ENCODE measurements around the gene TSPAN9. TPM values are rescaled to one million over a fixed set of nuclear protein-coding genes. Genes with fewer than 3 reads are reported as not detected.

TSPAN9 gene
- total RNA-seq, 2 experiments from 2014 or later = 0.07 TPM; not detected in 1

DNA sequence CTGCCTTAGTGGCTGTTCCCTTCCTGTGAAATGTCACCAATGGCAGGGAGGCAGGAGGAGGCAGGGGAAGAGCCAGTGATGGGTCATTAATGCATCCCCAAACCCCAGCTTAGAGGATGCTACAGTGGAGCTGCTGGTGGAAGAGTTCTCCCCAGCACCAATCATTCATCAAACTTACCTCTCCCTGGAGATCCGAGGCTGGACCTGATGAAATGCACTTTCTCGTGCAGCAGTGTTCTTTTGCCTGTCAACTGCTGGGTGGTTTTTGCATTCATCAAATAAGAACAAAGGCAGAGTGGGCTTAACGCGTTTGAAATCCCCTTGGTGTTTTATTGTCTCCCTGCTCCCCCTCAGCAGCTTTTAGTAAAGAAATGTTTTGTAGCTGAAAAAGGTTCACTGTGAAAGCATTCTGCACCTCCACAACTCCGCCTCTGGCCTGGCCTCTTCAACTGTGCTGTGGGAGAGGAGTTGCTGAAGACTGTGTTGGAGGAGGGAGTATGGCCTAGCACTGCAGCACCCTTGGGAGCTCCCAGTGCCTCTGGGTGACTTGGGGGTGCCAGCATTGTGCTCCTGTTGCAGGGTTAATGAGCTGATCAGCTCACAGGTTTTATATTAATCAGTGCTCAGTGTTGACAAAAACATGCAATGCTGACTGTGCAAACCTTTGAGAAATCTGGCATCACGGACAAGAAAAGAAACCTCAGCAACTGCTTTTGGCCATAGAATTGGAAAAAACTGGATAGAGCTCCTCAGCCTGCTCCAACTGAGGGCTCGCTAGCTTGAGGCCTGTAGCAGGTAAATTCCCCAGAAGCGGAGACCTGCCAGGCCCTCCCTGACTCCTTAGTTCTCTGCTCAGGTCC lies 14.4 kb downstream of the TSPAN9 start:
- Mint-ChIP-seq H3K4me3 (no peak overlapping the region), H3K4me1 (ENCODE audit: low read depth) (no peaks in the 10 kb centered on the region), H3K9me3 (peaks cover 2% of the 10 kb centered on the region), H3K27ac (no peak overlapping the region), H3K36me3 (ENCODE audit: low read depth) (no peaks in the 10 kb centered on the region), H3K27me3 (no peaks in the 10 kb centered on the region)
- TF ChIP-seq, protein P1, sequence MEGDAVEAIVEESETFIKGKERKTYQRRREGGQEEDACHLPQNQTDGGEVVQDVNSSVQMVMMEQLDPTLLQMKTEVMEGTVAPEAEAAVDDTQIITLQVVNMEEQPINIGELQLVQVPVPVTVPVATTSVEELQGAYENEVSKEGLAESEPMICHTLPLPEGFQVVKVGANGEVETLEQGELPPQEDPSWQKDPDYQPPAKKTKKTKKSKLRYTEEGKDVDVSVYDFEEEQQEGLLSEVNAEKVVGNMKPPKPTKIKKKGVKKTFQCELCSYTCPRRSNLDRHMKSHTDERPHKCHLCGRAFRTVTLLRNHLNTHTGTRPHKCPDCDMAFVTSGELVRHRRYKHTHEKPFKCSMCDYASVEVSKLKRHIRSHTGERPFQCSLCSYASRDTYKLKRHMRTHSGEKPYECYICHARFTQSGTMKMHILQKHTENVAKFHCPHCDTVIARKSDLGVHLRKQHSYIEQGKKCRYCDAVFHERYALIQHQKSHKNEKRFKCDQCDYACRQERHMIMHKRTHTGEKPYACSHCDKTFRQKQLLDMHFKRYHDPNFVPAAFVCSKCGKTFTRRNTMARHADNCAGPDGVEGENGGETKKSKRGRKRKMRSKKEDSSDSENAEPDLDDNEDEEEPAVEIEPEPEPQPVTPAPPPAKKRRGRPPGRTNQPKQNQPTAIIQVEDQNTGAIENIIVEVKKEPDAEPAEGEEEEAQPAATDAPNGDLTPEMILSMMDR (IDR thresholded peaks at IDR 0.05) = no peak
- ChIA-PET POLR2A (no interaction called here), CTCF (interaction anchor here (0.9 to 1.2 kb wide), 2 partner anchors 19 to 50 kb away, joined by 3 to 4 read pairs; no protein-coding TSS in a partner anchor)
- DNase-seq = no peak
- intact Hi-C loops (cut with micrococcal nuclease) = no loop called here
- ATAC-seq = no peak

DNA sequence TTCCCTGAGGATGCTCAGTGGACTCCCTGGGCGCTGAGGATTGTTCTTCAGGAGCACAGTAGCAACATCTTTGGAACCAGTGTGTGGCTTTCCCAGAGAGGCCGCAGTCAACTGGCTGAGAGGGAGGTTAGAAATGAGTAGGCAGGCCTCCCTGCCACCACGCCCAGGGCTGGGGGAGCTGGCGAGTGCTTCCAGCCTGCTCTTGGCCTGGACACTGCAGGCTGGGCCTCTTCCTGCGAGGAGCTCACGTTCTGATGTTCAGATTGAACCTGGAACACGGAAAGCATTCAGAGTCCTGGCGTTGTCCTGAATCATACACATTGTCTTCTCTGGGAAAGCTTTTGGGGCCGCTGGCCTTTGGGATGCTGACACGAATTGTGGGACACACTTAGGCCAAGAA lies 15.6 kb downstream of the TSPAN9 start:
- no peak overlapping the region for H3K27ac Mint-ChIP-seq
- H3K4me3 Mint-ChIP-seq = no peak overlapping the region
- H3K27me3 Mint-ChIP-seq = no peaks in the 10 kb centered on the region
- ATAC-seq = no peak
- TF ChIP-seq, protein P1 (IDR thresholded peaks at IDR 0.05) = no peak
- intact Hi-C loops (cut with micrococcal nuclease) = no loop called here
- no peaks in the 10 kb centered on the region for H3K4me1 Mint-ChIP-seq (ENCODE audit: low read depth)
- POLR2A ChIA-PET = no interaction called here
- DNase-seq = no peak
- H3K9me3 Mint-ChIP-seq = peaks cover 2% of the 10 kb centered on the region
- CTCF ChIA-PET = interaction anchor here (0.8 to 0.9 kb wide), 2 partner anchors 20 to 51 kb away, joined by 3 read pairs; no protein-coding TSS in a partner anchor
- no peaks in the 10 kb centered on the region for H3K36me3 Mint-ChIP-seq (ENCODE audit: low read depth)

DNA sequence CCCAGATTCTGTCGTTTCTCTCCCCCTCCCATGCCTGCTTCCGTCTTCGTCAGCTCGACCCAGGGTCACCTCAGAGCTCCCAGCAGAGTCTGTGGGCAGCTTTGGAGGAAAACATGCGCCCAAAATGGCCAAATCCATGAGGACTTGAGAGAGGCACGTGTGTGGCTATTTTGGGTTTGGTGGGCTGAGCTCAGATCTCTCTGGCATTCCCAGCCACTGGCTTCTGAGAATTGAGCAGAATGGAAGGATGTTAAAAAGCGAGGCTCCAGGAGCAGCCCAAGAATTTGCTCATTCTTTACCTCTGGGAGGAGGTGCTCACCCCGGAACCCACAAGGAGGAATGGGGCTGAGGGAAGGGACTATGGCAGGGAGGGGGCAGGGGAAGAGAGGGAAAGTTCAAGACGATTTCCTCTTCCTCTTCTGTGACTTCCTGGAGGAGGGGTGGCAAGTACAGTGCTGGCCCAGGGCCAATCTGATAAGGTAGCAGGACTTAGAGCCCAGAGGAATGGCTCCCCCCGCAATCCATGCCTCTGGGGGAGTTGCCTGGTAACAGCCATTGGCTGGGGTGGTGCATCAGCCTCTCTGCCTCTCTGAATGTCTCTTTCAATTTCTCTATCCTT lies 20.1 kb downstream of the TSPAN9 start:
- no peaks in the 10 kb centered on the region for H3K36me3 Mint-ChIP-seq (ENCODE audit: low read depth)
- TF ChIP-seq, protein P1 (IDR thresholded peaks at IDR 0.05) = no peak
- no peak overlapping the region for H3K4me3 Mint-ChIP-seq
- ChIA-PET POLR2A (no interaction called here), CTCF (interaction anchor here (0.8 to 1.1 kb wide), 3 partner anchors 37 to 39 kb away, joined by 3 read pairs; no protein-coding TSS in a partner anchor)
- no peaks in the 10 kb centered on the region for H3K4me1 Mint-ChIP-seq (ENCODE audit: low read depth)
- H3K9me3 Mint-ChIP-seq = peaks cover 13% of the 10 kb centered on the region
- no peak overlapping the region for H3K27ac Mint-ChIP-seq
- intact Hi-C loops (cut with micrococcal nuclease) = no loop called here
- DNase-seq = no peak
- ATAC-seq = no peak
- H3K27me3 Mint-ChIP-seq = no peaks in the 10 kb centered on the region

DNA sequence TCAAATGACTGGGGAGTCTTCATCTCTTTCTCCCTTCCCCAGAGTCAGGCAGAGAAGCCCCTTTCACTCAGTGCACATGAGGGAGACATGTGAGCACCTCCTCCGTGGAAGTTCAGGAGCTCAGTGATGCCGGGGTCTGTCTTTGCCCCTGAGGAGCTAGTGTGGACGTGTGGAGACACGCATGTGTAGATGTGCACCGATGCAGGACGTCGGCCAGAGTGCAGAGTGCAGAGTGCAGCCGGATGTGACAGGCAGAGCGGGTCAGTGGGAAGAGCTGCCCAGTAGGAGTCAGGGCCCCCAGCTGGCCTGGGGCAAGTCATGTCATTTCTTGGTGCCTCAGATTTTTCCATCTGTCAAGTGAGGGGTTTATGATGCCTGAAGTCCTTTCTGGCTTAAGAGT lies 20.7 kb downstream of the TSPAN9 start:
- ATAC-seq = no peak

More for the DNA sequence above, 20.7 kb downstream of the TSPAN9 start:
- no peak overlapping the region for H3K4me3 Mint-ChIP-seq
- no peaks in the 10 kb centered on the region for H3K36me3 Mint-ChIP-seq (ENCODE audit: low read depth)
- intact Hi-C loops (cut with micrococcal nuclease) = no loop called here
- ChIA-PET CTCF (interaction anchor here (0.6 to 1.1 kb wide), 3 partner anchors 37 to 178 kb away, joined by 3 read pairs; no protein-coding TSS in a partner anchor), POLR2A (no interaction called here)
- TF ChIP-seq, protein P1 (IDR thresholded peaks at IDR 0.05) = no peak
- no peaks in the 10 kb centered on the region for H3K4me1 Mint-ChIP-seq (ENCODE audit: low read depth)
- peaks cover 13% of the 10 kb centered on the region for H3K9me3 Mint-ChIP-seq
- no peak for DNase-seq
- no peaks in the 10 kb centered on the region for H3K27me3 Mint-ChIP-seq
- H3K27ac Mint-ChIP-seq = no peak overlapping the region
